Lower lobe of right lung (tissue), 2 donors: ENCODE measurements around the gene TMEM81. TPM values are rescaled to one million over a fixed set of nuclear protein-coding genes. Genes with fewer than 3 reads are reported as not detected.

Experiments
- ATAC-seq, 2 donors: fragments of 200-7000 bp; cut with Tn5 transposase; one replicate each; pipeline ENCODE4 v1.9.1; 2020 to 2022; ENCODE audit warnings: mild to moderate bottlenecking in 2 of 2, moderate library complexity in 2 of 2
- DNase-seq: peaks from one replicate; pipeline ENCODE4 v3.0.0-alpha.2; 2020
- H3K27ac ChIP-seq: fragments of 200-600 bp; one replicate; pipeline ENCODE4 v1.8.0; 2022
- H3K27me3 ChIP-seq: fragments of 200-600 bp; one replicate; pipeline ENCODE4 v1.8.0; 2022; ENCODE audit warnings: low read depth
- H3K36me3 ChIP-seq: fragments of 200-600 bp; one replicate; pipeline ENCODE4 v1.8.0; 2022; ENCODE audit warnings: mild to moderate bottlenecking
- H3K4me1 ChIP-seq: fragments of 200-600 bp; one replicate; pipeline ENCODE4 v1.8.0; 2022
- H3K4me3 ChIP-seq: fragments of 200-600 bp; one replicate; pipeline ENCODE4 v1.8.0; 2022; ENCODE audit warnings: mild to moderate bottlenecking
- H3K9me3 ChIP-seq: fragments of 200-600 bp; one replicate; pipeline ENCODE4 v1.8.0; 2022
- CTCF ChIP-seq: fragments of 200-600 bp; IDR thresholded peaks from one replicate; pipeline ENCODE4 v1.8.0; 2022; ENCODE audit warnings: antibody characterized with exemption, mild to moderate bottlenecking
- intact Hi-C: fragments of 100-400 bp; cut with DNase I; formaldehyde crosslinking; loops from one replicate; pipeline ENCODE4 v1.11.0; 2022
- total RNA-seq: library from RNA; stranded (reverse); fragmentation: NEBNext Ultra II Directional; extraction: Animal tissue kit (Norgen Biotek cat#: 25700); gene quantifications from one replicate; pipeline ENCODE4 v1.2.1, GENCODE V29; 2021
- donor health status: DM: no; HTN: yes; CAD: no; lungs with severe emphysema.

TMEM81 gene
- total RNA-seq, 1 donor from 2014 or later: 4.1 TPM

GRCh38 chr1:205077158-205077933 lies 6.9 kb downstream of the TMEM81 start:
- no peak overlapping the region for H3K27ac ChIP-seq
- no peaks in the 10 kb centered on the region for H3K27me3 ChIP-seq
- H3K9me3 ChIP-seq: no peaks in the 10 kb centered on the region
- peaks cover 3% of the 10 kb centered on the region for H3K36me3 ChIP-seq
- ATAC-seq (no peak), DNase-seq (no peak)
- no peak overlapping the region for H3K4me3 ChIP-seq
- intact Hi-C loops: no loop called here
- TF ChIP-seq CTCF: no peak
- no peaks in the 10 kb centered on the region for H3K4me1 ChIP-seq

GRCh38 chr1:205076245-205076761 lies 8.0 kb downstream of the TMEM81 start:
- Histone ChIP-seq H3K27ac (no peak overlapping the region), H3K4me3 (no peak overlapping the region), H3K36me3 (no peaks in the 10 kb centered on the region), H3K9me3 (no peaks in the 10 kb centered on the region), H3K4me1 (no peaks in the 10 kb centered on the region), H3K27me3 (no peaks in the 10 kb centered on the region)
- DNase-seq: no peak
- no peak for TF ChIP-seq CTCF
- ATAC-seq: no peak
- intact Hi-C loops: no loop called here

GRCh38 chr1:205075642-205076155 lies 8.6 kb downstream of the TMEM81 start:
- intact Hi-C loops: no loop called here
- Histone ChIP-seq H3K9me3 (no peaks in the 10 kb centered on the region), H3K27me3 (no peaks in the 10 kb centered on the region), H3K4me3 (no peak overlapping the region), H3K36me3 (no peaks in the 10 kb centered on the region), H3K27ac (no peak overlapping the region), H3K4me1 (no peaks in the 10 kb centered on the region)
- no peak for DNase-seq
- no peak for ATAC-seq
- no peak for TF ChIP-seq CTCF

- no peak for ATAC-seq
- no peak for TF ChIP-seq CTCF
- intact Hi-C loops: no loop called here
- no peak overlapping the region for H3K27ac ChIP-seq
- no peaks in the 10 kb centered on the region for H3K4me1 ChIP-seq
- H3K9me3 ChIP-seq: no peaks in the 10 kb centered on the region
- DNase-seq: no peak
- no peaks in the 10 kb centered on the region for H3K27me3 ChIP-seq
- no peaks in the 10 kb centered on the region for H3K36me3 ChIP-seq
- no peak overlapping the region for H3K4me3 ChIP-seq
These were observed 9.7 kb downstream of the TMEM81 start for GRCh38 chr1:205074513-205074912.

GRCh38 chr1:205074084-205074483 lies 10.2 kb downstream of the TMEM81 start:
- no peak overlapping the region for H3K27ac ChIP-seq
- H3K36me3 ChIP-seq: no peaks in the 10 kb centered on the region
- H3K9me3 ChIP-seq: no peaks in the 10 kb centered on the region
- H3K27me3 ChIP-seq: no peaks in the 10 kb centered on the region
- intact Hi-C loops: no loop called here
- H3K4me3 ChIP-seq: no peak overlapping the region
- no peaks in the 10 kb centered on the region for H3K4me1 ChIP-seq
- TF ChIP-seq CTCF: no peak
- DNase-seq (no peak), ATAC-seq (no peak)
